Breast epithelium (tissue), 4 donors: ENCODE results near the gene TTC28. TPM values are rescaled to one million over a fixed set of nuclear protein-coding genes. Genes with fewer than 3 reads are reported as not detected.
A peak's percentile ranks its signal among the peaks of the same experiment; 100 is the strongest.

Experiments
- DNase-seq, 2 donors: peaks; one replicate each; pipeline ENCODE4 v3.0.0-alpha.2; 2019; ENCODE audit warnings: low spot score in 2 of 2
- H3K27ac ChIP-seq, 2 donors: fragments of 200-600 bp; sonication (generic) in 1 of 2; one replicate each; pipeline ENCODE4 v1.5.1; 2016 to 2019; ENCODE audit warnings: mild to moderate bottlenecking in 1 of 2
- H3K27me3 ChIP-seq, 2 donors: fragments of 200-600 bp; sonication (generic) in 1 of 2; one replicate each; pipeline versions ENCODE4 v1.5.1 to v1.6.0; 2017 to 2019; ENCODE audit warnings: control low read depth in 1 of 2, mild to moderate bottlenecking in 1 of 2
- H3K36me3 ChIP-seq: fragments of 200-600 bp; one replicate; pipeline ENCODE4 v1.5.1; 2019
- H3K4me1 ChIP-seq, 2 donors: fragments of 200-600 bp; sonication (generic); one replicate each; pipeline ENCODE4 v1.5.1; 2016 to 2019; ENCODE audit warnings: control low read depth in 1 of 2
- H3K4me3 ChIP-seq, 3 donors: fragments of 200-600 bp; sonication (generic); 1 replicate in 2 of 3; 2 replicates in 1 of 3; pipeline ENCODE4 v1.5.1; 2016 to 2019; ENCODE audit warnings: mild to moderate bottlenecking in 3 of 3, moderate library complexity in 2 of 3
- H3K9me3 ChIP-seq, 2 donors: fragments of 200-600 bp; sonication (generic) in 1 of 2; one replicate each; pipeline ENCODE4 v1.5.1; 2016 to 2019; ENCODE audit warnings: control low read depth in 1 of 2
- CTCF ChIP-seq, 3 donors: fragments of 450-650 bp; IDR thresholded peaks; one replicate each; pipeline ENCODE4 v1.5.1; 2016 to 2017; ENCODE audit warnings: antibody characterized with exemption in 3 of 3, mild to moderate bottlenecking in 3 of 3, moderate library complexity in 3 of 3
- POLR2A ChIP-seq: fragments of 450-650 bp; IDR thresholded peaks from one replicate; pipeline ENCODE4 v1.6.1; 2016; ENCODE audit warnings: antibody characterized with exemption, mild to moderate bottlenecking, moderate library complexity
- POLR2AphosphoS5 ChIP-seq, 3 donors: sonication (generic); formaldehyde crosslinking; IDR thresholded peaks; one replicate each; pipeline ENCODE4 v1.6.1; 2017; ENCODE audit warnings: antibody characterized with exemption in 3 of 3
- intact Hi-C: fragments of 100-400 bp; cut with DNase I; formaldehyde crosslinking; loops from one replicate; pipeline ENCODE4 v1.15.1; 2023; ENCODE audit warnings: low total_unique reads
- total RNA-seq, 3 donors: library from RNA; depleted of rRNA; stranded (reverse); fragments of >200 nt; gene quantifications; one replicate each; pipeline ENCODE4 v1.1.0, GENCODE V29; 2016

The TTC28 gene
- total RNA-seq, 3 donors from 2014 or later, result 33.5 to 43.3 (median 40.2) TPM

- peaks cover 4 to 24% of the 10 kb centered on the region in 2 donors for H3K4me1 ChIP-seq
- intact Hi-C loops, result loop anchor here (10.0 kb wide), 1 partner anchor 569 kb away; no protein-coding TSS in a partner anchor
- DNase-seq, result peak in 1 of 2 donors; percentile 4
Observed at GRCh38 chr22:28025333-28025732, 654.3 kb downstream of the TTC28 start.

GRCh38 chr22:28024422-28024888 is 655.2 kb downstream of the TTC28 start:
- H3K4me1 ChIP-seq, result peaks cover 0 to 16% of the 10 kb centered on the region in 2 donors
- no peaks in the 10 kb centered on the region for H3K27me3 ChIP-seq
- peak in 1 of 2 donors; percentile 7 for DNase-seq
- no peak overlapping the region for H3K27ac ChIP-seq
- H3K4me3 ChIP-seq, result no peak overlapping the region
- H3K36me3 ChIP-seq, result no peaks in the 10 kb centered on the region
- intact Hi-C loops, result loop anchor here (10.0 kb wide), 1 partner anchor 570 kb away; no protein-coding TSS in a partner anchor
- no peaks in the 10 kb centered on the region for H3K9me3 ChIP-seq
- no peak for TF ChIP-seq POLR2AphosphoS5 (IDR thresholded peaks at IDR 0.05)
- no peak for TF ChIP-seq CTCF (IDR thresholded peaks at IDR 0.05)
- TF ChIP-seq POLR2A, result no peak

More at GRCh38 chr22:28025333-28025732, 654.3 kb downstream of the TTC28 start:
- Histone ChIP-seq H3K27ac (no peak overlapping the region), H3K9me3 (no peaks in the 10 kb centered on the region), H3K36me3 (no peaks in the 10 kb centered on the region), H3K27me3 (no peaks in the 10 kb centered on the region), H3K4me3 (no peak overlapping the region)
- no peak for TF ChIP-seq CTCF (IDR thresholded peaks at IDR 0.05)
- TF ChIP-seq POLR2AphosphoS5 (IDR thresholded peaks at IDR 0.05), result no peak
- no peak for TF ChIP-seq POLR2A

GRCh38 chr22:28023774-28024173 is 655.9 kb downstream of the TTC28 start:
- H3K4me3 ChIP-seq, result no peak overlapping the region
- intact Hi-C loops, result loop anchor here (10.0 kb wide), 1 partner anchor 571 kb away; no protein-coding TSS in a partner anchor
- TF ChIP-seq CTCF (IDR thresholded peaks at IDR 0.05) (no peak), POLR2AphosphoS5 (IDR thresholded peaks at IDR 0.05) (no peak), POLR2A (no peak)

GRCh38 chr22:28023036-28023435 is 656.6 kb downstream of the TTC28 start:
- H3K4me3 ChIP-seq, result no peak overlapping the region
- no peak overlapping the region for H3K27ac ChIP-seq
- peak in 1 of 2 donors; percentile 39 for DNase-seq
- TF ChIP-seq CTCF (IDR thresholded peaks at IDR 0.05), result no peak
- no peak for TF ChIP-seq POLR2AphosphoS5 (IDR thresholded peaks at IDR 0.05)
- no peak for TF ChIP-seq POLR2A
- no peaks in the 10 kb centered on the region for H3K9me3 ChIP-seq
- intact Hi-C loops, result loop anchor here (10.0 kb wide), 1 partner anchor 572 kb away; no protein-coding TSS in a partner anchor
- H3K27me3 ChIP-seq, result no peaks in the 10 kb centered on the region
- no peaks in the 10 kb centered on the region for H3K36me3 ChIP-seq
- H3K4me1 ChIP-seq, result peaks cover 0 to 4% of the 10 kb centered on the region in 2 donors

More at GRCh38 chr22:28023774-28024173, 655.9 kb downstream of the TTC28 start:
- Histone ChIP-seq H3K27ac (no peak overlapping the region), H3K36me3 (no peaks in the 10 kb centered on the region), H3K27me3 (no peaks in the 10 kb centered on the region), H3K9me3 (no peaks in the 10 kb centered on the region), H3K4me1 (peaks cover 0 to 10% of the 10 kb centered on the region in 2 donors)
- no peak for DNase-seq

GRCh38 chr22:28021998-28022660 is 657.5 kb downstream of the TTC28 start:
- no peak for TF ChIP-seq CTCF (IDR thresholded peaks at IDR 0.05)
- no peak for TF ChIP-seq POLR2AphosphoS5 (IDR thresholded peaks at IDR 0.05)
- no peak for TF ChIP-seq POLR2A
- H3K4me1 ChIP-seq, result no peaks in the 10 kb centered on the region
- intact Hi-C loops, result loop anchor here (10.0 kb wide), 1 partner anchor 573 kb away; no protein-coding TSS in a partner anchor
- H3K4me3 ChIP-seq, result no peak overlapping the region
- H3K27ac ChIP-seq, result no peak overlapping the region
- DNase-seq, result peak; percentile 7 to 16
- H3K36me3 ChIP-seq, result no peaks in the 10 kb centered on the region
- no peaks in the 10 kb centered on the region for H3K9me3 ChIP-seq
- no peaks in the 10 kb centered on the region for H3K27me3 ChIP-seq
